ENCODE measurements around the gene ZNF195. TPM values are rescaled to one million over a fixed set of nuclear protein-coding genes. Genes with fewer than 3 reads are reported as not detected.
"Not testable (repeated sequence)": the region's sequence is repeated elsewhere in the genome, so short reads cannot be mapped to it uniquely, and the experiment has no call there.

The ZNF195 gene
- total RNA-seq, 6 donors from 2014 or later = 15.7 to 24.1 (median 18.7) TPM

DNA sequence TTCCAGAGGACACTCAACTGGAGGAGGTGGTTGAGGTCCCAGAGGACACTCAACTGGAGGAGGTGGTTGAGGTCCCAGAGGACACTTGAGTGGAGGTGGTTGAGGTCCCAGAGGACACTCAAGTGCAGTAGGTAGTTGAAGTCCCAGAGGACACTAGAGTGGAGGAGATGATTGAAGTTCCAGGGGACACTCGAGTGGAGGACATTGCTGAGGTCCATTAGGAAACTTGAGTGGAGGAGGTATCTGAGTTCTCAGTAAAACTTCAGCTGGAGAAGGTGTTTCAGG, 39.7 kb downstream of the ZNF195 start:
- Histone ChIP-seq H3K4me3 (no peak overlapping the region), H3K36me3 (no peaks in the 10 kb centered on the region), H3K4me1 (peaks cover 0 to 6% (median 0%) of the 10 kb centered on the region in 4 donors), H3K9me3 (no peaks in the 10 kb centered on the region), H3K27me3 (no peaks in the 10 kb centered on the region), H3K27ac (no peak overlapping the region)
- TF ChIP-seq EP300 (IDR thresholded peaks at IDR 0.05) = peak in 1 of 4 donors; percentile 81
- TF ChIP-seq POLR2AphosphoS5 (IDR thresholded peaks at IDR 0.05) = peak; percentile 49 to 75
- TF ChIP-seq, protein P1, sequence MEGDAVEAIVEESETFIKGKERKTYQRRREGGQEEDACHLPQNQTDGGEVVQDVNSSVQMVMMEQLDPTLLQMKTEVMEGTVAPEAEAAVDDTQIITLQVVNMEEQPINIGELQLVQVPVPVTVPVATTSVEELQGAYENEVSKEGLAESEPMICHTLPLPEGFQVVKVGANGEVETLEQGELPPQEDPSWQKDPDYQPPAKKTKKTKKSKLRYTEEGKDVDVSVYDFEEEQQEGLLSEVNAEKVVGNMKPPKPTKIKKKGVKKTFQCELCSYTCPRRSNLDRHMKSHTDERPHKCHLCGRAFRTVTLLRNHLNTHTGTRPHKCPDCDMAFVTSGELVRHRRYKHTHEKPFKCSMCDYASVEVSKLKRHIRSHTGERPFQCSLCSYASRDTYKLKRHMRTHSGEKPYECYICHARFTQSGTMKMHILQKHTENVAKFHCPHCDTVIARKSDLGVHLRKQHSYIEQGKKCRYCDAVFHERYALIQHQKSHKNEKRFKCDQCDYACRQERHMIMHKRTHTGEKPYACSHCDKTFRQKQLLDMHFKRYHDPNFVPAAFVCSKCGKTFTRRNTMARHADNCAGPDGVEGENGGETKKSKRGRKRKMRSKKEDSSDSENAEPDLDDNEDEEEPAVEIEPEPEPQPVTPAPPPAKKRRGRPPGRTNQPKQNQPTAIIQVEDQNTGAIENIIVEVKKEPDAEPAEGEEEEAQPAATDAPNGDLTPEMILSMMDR (IDR thresholded peaks at IDR 0.05) = no peak
- TF ChIP-seq POLR2A (IDR thresholded peaks at IDR 0.05) = peak in 1 of 4 donors; percentile 11
- DNase-seq = peak in 1 of 2 donors; percentile 51
- ATAC-seq (ENCODE audit: low FRiP score in 2 of 2) = peak in 1 of 2 donors; percentile 64
- WGBS, 2 donors = 55 to 60% methylated on average over 1 of the region's 1 CpG

DNA sequence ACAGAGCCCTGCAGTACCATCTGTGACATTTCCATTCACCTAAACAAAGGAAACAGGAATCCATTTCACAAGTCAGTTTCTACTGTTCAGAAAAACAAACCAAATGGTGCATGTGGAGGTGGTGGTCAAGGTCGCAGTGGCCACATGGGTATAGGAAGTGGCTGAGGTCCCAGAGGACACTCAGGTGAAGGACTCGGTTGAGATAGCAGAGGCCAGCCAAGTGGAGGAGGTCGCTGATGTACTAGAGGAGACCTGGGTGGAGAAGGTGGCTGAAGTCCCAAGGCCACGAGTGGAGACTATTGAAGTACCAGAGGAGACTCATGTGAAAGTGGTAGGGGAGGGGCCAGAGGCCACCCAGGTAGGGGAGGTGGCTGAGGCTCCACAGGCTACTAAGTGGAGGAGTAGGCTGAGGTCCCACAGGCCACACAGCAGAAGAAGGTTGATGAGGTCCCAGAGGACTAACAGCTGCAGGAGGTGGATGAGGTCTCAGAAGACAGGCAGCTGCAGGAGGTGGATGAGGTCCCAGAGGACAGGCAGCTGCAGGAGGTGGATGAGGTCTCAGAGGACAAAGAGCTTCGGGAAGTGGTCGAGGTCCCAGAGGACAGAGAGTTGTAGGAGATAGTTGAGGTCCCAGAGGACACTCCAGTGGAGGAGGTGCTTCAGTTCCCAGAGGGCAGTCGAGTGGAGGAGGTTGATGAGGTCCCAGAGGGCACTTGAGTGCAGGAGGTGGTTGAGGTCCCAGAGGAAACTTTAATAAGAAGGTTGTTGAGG, 40.2 kb downstream of the ZNF195 start:
- no peak overlapping the region for H3K27ac ChIP-seq
- H3K36me3 ChIP-seq = no peaks in the 10 kb centered on the region
- no peaks in the 10 kb centered on the region for H3K27me3 ChIP-seq
- ATAC-seq (ENCODE audit: low FRiP score in 2 of 2) (peak; percentile 38 to 46), DNase-seq (no peak)
- 64 to 74% methylated on average over 7 of the region's 7 CpGs for WGBS, 2 donors
- H3K4me3 ChIP-seq = no peak overlapping the region
- no peak for TF ChIP-seq POLR2A (IDR thresholded peaks at IDR 0.05)
- TF ChIP-seq POLR2AphosphoS5 (IDR thresholded peaks at IDR 0.05) = no peak
- TF ChIP-seq, protein P1 (IDR thresholded peaks at IDR 0.05) = no peak
- no peak for TF ChIP-seq EP300 (IDR thresholded peaks at IDR 0.05)
- no peaks in the 10 kb centered on the region for H3K9me3 ChIP-seq
- peaks cover 0 to 6% (median 0%) of the 10 kb centered on the region in 4 donors for H3K4me1 ChIP-seq

DNA sequence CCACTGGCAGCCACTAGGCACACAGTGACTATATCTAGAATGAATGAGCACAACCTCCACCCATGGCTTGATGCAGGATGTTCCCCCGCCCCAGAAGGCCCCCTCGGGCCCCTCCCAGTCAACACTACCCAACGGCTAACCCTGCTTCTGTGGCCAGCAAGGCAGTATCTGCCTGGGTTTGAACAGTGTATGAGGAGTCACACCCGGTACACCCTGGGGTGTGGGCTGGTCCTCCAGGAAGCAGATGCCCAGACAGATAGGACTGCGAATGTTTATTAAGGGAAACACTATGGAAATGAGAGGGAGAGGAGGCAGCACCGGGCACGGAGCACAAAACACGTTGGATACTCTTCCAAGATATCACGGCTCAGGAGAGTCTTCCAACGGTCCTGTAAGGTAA, 42.5 kb downstream of the ZNF195 start:
- ATAC-seq (ENCODE audit: low FRiP score in 2 of 2); H3K4me1 ChIP-seq; H3K36me3 ChIP-seq; H3K27ac ChIP-seq; DNase-seq; H3K4me3 ChIP-seq; H3K27me3 ChIP-seq; H3K9me3 ChIP-seq: not testable (repeated sequence)
- no CpG with 5 or more reads among the region's 10 CpGs for WGBS, 2 donors

DNA sequence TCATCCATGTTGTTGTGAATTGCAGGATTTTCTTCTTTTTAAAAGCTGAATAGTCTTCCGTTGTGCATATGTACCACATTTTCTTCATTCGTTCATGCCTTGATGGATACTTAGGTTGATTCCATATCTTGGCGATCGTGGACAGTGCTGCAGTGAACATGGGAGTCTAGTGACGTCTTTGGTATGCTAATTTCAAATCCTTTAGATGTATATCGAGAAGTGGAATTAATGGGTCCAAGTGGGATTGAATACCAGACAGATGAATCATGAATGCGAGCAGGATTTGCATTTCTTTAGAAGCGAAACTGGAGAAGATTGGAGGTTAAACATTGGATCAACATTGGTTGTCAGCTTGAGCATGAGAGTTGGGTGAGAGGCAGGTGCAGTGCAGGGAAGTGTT, 45.8 kb downstream of the ZNF195 start:
- H3K36me3 ChIP-seq; H3K4me3 ChIP-seq; H3K27me3 ChIP-seq; DNase-seq; H3K4me1 ChIP-seq; H3K27ac ChIP-seq; ATAC-seq (ENCODE audit: low FRiP score in 2 of 2); H3K9me3 ChIP-seq: not testable (repeated sequence)
- no CpG with 5 or more reads among the region's 8 CpGs for WGBS, 2 donors

DNA sequence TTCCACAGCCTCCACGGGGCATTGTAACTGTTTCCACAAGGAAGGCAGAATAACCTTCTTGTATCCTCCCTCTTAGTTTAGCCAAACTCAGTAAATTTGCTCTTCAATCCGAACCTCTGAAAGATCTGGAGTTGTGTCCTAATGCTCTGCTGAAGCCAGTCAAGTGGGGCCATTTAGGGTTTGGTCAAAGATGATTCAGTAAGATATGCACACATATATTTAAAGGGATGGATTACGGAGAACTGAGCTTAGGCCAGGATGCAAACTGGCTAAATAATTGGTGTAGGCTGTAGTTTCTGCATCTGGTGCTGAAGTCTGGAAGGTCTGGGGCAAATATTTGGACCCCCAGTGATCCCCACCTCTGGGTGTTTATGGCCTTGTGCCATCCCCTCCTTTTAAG, 47.9 kb downstream of the ZNF195 start:
- not testable (repeated sequence) for ATAC-seq (ENCODE audit: low FRiP score in 2 of 2); H3K4me1 ChIP-seq; H3K9me3 ChIP-seq; H3K36me3 ChIP-seq; DNase-seq; H3K27ac ChIP-seq; H3K27me3 ChIP-seq; H3K4me3 ChIP-seq
- WGBS, 2 donors = no CpG with 5 or more reads among the region's 3 CpGs

DNA sequence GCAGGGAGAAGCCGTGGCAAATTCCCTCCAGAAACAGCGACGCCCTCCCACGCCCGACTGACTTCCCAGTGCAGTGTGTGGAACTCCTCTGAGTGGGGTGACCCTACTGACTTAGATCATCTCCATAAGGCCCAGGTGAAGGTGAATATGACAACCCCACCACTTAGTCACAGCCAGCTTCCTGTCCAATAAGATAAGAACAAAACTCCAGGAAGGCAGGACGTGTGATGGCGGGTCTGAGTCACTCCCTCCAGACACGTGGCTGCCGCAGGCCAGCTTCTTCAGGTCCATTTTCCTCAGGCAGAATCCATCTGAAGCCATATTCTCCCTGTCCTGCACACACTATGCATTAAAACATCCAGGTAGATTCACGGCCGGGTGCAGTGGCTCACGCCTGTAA, 48.9 kb downstream of the ZNF195 start:
- DNase-seq; H3K4me3 ChIP-seq; H3K36me3 ChIP-seq; H3K4me1 ChIP-seq; H3K27me3 ChIP-seq; ATAC-seq (ENCODE audit: low FRiP score in 2 of 2); H3K9me3 ChIP-seq; H3K27ac ChIP-seq: not testable (repeated sequence)
- no CpG with 5 or more reads among the region's 12 CpGs for WGBS, 2 donors

DNA sequence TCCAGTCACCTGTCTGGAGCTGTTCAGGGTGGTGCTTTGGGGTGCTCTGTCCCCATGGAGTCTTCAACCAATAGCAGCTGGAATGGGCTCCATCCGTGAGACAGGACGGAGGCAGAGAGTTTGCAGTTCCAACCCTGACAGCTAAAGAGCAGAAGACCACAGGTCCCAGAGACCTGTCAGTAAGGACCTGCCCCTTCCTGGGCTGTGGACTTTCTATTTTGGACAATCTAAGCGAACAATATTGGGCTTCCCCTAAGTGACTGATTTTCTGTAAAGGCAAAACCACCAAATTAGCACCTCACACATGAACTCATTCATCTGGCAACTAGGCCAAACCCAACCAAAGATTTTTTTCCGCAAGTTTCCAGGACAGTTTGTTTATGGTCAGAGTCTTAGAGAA, 50.4 kb downstream of the ZNF195 start:
- H3K9me3 ChIP-seq; H3K4me3 ChIP-seq; H3K27me3 ChIP-seq; ATAC-seq (ENCODE audit: low FRiP score in 2 of 2); H3K4me1 ChIP-seq; H3K36me3 ChIP-seq; H3K27ac ChIP-seq; DNase-seq: not testable (repeated sequence)
- WGBS, 2 donors = no CpG with 5 or more reads among the region's 4 CpGs

DNA sequence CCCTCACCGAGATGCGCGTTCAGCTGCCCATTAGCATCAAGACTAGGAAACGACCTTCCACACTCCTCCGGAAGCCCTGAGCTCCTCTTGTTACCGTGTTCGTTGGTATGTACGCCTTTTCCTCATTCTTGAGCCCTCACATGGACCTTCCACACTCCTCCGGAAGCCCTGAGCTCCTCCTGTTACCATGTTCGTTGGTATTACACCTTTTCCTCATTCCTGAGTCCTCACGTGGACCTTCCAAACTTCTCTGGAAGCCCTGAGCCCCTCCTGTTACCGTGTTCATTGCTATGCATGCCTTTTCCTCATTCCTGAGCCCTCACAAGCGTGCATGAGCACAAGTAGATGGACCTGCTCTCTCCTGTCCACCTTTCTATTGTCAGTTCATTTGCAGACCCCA, 52.5 kb downstream of the ZNF195 start:
- not testable (repeated sequence) for H3K36me3 ChIP-seq; H3K27ac ChIP-seq; ATAC-seq (ENCODE audit: low FRiP score in 2 of 2); H3K27me3 ChIP-seq; H3K4me1 ChIP-seq; H3K9me3 ChIP-seq; H3K4me3 ChIP-seq; DNase-seq
- no CpG with 5 or more reads among the region's 13 CpGs for WGBS, 2 donors

DNA sequence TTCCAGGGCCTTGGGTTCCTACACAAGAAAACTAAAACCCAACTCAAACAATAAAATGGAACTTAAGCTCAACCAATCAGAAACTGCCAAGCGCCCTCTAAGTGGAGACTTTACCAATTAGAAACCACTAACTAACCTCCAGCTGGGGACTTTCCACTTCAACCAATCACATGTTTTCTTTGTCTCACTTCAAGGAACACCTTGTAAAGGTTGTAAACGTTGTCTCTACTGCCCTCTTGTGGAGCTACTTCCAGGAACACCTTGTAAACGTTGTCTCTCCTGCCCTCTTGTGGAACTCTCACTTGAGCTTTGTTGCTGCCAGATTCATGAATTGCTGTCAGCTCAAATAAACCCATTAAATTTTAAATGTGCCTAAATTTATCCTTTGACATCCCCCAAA, 54.2 kb downstream of the ZNF195 start:
- H3K27ac ChIP-seq, H3K9me3 ChIP-seq, H3K4me3 ChIP-seq, H3K27me3 ChIP-seq, DNase-seq, H3K4me1 ChIP-seq, H3K36me3 ChIP-seq: not testable (repeated sequence)
- WGBS, 2 donors = 100% methylated on average over 1 of the region's 3 CpGs
- ATAC-seq (ENCODE audit: low FRiP score in 2 of 2) = peak in 1 of 2 donors; percentile 58
